ENCODE results near the gene METTL23.
"Not testable (repeated sequence)": the region's sequence is repeated elsewhere in the genome, so short reads cannot be mapped to it uniquely, and the experiment has no call there.

METTL23 gene

DNA sequence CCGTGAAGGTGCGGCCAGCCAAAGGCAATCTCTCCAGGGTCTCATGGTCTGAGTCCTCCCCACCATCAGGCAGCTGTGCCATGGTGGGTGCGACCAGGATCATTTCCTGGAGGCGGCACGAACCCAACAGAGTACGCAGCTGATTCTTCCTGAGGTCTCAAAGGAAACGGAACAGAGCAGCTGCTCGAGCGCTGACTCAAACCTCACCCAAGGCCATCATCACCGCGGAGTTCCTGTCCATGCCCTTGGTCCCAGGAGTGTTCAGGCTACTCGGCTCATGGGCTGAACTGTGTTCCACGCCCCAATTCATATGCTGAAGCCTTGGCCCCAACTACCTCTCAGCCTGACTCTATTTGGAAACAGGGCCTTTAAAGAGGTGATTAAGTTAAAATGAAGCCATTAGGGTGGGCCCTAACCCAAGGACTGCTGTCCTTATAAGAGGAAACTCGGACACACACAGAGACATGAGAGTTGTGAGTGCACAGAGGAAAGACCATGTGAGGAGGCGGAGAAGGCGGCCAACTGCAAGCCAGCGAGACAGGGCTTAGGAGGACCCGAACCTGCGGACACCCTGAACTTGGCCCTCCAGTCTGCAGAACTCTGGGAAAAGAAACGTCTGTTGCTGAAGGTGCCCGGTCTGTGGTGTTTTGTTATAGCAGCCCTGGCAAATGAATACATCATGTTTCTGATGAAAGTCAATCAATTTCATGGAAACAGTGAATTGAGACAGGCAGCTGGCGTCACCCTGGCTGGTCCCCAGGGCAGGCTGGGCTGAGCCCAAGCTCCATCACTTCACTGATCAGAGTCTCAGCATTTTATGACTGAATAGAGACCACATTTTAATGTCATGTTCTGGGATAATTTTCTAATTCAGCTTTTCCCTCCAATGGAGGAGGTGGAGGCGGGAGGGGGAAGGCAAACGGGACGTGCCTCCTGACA lies 29.6 kb upstream of the METTL23 start:
- no peaks in the 10 kb centered on the region for H3K36me3 ChIP-seq
- no peaks in the 10 kb centered on the region for H3K9me3 ChIP-seq
- DNase-seq, result no peak
- H3K4me3 ChIP-seq, result peak overlapping the region in 1 of 2 donors; percentile 14
- no peaks in the 10 kb centered on the region for H3K27me3 ChIP-seq
- H3K27ac ChIP-seq, result peak overlapping the region; percentile 85 to 89
- intact Hi-C loops (cut with DNase I; ENCODE audit: low total_unique reads), result no loop called here
- TF ChIP-seq, protein P1, sequence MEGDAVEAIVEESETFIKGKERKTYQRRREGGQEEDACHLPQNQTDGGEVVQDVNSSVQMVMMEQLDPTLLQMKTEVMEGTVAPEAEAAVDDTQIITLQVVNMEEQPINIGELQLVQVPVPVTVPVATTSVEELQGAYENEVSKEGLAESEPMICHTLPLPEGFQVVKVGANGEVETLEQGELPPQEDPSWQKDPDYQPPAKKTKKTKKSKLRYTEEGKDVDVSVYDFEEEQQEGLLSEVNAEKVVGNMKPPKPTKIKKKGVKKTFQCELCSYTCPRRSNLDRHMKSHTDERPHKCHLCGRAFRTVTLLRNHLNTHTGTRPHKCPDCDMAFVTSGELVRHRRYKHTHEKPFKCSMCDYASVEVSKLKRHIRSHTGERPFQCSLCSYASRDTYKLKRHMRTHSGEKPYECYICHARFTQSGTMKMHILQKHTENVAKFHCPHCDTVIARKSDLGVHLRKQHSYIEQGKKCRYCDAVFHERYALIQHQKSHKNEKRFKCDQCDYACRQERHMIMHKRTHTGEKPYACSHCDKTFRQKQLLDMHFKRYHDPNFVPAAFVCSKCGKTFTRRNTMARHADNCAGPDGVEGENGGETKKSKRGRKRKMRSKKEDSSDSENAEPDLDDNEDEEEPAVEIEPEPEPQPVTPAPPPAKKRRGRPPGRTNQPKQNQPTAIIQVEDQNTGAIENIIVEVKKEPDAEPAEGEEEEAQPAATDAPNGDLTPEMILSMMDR (IDR thresholded peaks at IDR 0.05), result no peak
- peaks cover 7 to 91% (median 77%) of the 10 kb centered on the region in 4 donors for H3K4me1 ChIP-seq

DNA sequence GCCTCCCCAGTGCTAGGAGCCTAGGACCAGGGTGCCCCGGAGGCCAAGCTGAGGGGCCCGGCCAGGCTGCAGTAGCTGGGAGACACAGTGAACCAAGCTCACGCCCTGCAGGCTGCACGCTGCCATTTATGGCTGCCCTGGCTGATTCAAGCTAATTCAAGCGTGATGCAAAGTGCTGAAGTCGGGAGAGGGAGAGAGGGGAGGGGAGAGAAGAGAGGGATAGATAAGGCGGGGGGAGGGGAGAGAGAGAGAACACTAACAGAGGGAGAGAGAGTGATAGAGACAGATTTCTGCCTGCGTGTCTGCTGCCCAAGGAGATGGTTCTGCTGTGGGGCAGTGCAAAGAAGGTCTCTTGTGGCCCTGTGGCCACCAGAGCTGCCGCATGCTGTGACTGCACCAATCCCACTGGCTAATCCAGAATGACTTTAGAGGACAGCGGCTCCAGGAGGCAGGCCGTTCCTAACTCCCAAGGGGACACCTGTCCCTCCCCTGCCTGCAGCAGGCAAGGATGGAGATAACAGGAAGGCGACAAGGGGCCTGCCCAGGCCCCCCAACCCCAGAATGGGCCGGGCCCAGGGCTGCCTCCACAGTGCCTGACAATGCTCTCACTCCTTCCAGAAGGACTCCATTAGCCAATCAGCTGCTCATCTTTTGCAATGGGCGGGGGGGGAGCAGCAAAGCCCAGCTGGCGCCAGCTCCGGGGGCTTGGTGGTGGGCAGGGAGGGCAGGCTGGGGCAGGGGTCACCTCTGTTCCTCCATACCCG lies 28.8 kb upstream of the METTL23 start:
- Histone ChIP-seq H3K27me3 (no peaks in the 10 kb centered on the region), H3K36me3 (no peaks in the 10 kb centered on the region), H3K9me3 (no peaks in the 10 kb centered on the region), H3K27ac (peak overlapping the region; percentile 85 to 89), H3K4me1 (peaks cover 7 to 97% (median 77%) of the 10 kb centered on the region in 4 donors), H3K4me3 (peak overlapping the region in 1 of 2 donors; percentile 14)
- intact Hi-C loops (cut with DNase I; ENCODE audit: low total_unique reads), result no loop called here
- TF ChIP-seq, protein P1 (IDR thresholded peaks at IDR 0.05), result peak in 1 of 2 experiments; percentile 5
- DNase-seq, result peak in 1 of 2 donors; percentile 81

DNA sequence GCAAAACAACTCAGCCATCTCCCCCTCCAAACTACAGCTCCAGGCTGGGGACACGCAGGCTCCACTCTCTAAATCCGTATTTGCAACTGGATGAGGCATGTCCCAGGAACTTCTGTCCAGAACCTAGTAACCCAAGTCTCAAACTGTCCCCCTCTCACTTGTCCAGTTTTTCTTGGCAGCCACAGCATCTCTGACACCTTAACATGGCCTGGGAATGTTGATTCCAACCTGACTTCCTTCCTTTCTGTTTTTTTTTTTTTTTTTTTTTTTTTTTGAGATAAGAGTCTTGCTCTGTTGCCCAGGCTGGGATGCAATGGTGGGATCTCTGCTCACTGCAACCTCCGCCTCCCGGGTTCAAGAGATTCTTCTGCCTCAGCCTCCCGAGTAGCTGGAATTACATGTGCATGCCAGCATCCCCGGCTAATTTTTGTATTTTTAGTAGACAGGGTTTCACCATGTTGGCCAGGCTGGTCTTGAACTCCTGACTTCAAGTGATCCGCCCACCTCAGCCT lies 28.1 kb upstream of the METTL23 start:
- DNase-seq; H3K4me3 ChIP-seq; H3K36me3 ChIP-seq; intact Hi-C loops (cut with DNase I; ENCODE audit: low total_unique reads); H3K27me3 ChIP-seq; H3K9me3 ChIP-seq: not testable (repeated sequence)
- peak overlapping the region; percentile 85 to 89 for H3K27ac ChIP-seq
- peaks cover 7 to 97% (median 76%) of the 10 kb centered on the region in 4 donors for H3K4me1 ChIP-seq

DNA sequence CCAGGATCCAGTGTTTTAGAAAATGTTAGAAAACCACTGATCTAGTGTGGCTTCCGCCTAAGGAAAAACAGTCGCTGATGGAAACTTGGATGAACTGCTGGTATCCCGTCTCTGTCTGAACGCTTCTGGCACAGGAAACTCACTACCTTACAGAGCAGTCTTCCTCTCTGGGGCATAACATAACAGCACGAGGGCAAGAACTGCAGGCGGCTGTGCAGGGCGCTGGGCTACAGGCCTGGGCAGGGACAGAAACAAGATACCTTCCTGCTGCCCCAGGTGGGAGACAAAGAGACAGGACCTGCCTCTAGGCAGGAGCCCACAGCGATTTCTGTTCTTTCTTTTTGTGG lies 26.4 kb upstream of the METTL23 start:
- H3K27me3 ChIP-seq, result no peaks in the 10 kb centered on the region
- H3K4me3 ChIP-seq, result peak overlapping the region; percentile 32 to 45
- TF ChIP-seq, protein P1 (IDR thresholded peaks at IDR 0.05), result no peak
- H3K36me3 ChIP-seq, result no peaks in the 10 kb centered on the region
- peaks cover 7 to 92% (median 67%) of the 10 kb centered on the region in 4 donors for H3K4me1 ChIP-seq
- peak overlapping the region; percentile 85 to 89 for H3K27ac ChIP-seq
- intact Hi-C loops (cut with DNase I; ENCODE audit: low total_unique reads), result no loop called here
- H3K9me3 ChIP-seq, result no peaks in the 10 kb centered on the region
- no peak for DNase-seq

DNA sequence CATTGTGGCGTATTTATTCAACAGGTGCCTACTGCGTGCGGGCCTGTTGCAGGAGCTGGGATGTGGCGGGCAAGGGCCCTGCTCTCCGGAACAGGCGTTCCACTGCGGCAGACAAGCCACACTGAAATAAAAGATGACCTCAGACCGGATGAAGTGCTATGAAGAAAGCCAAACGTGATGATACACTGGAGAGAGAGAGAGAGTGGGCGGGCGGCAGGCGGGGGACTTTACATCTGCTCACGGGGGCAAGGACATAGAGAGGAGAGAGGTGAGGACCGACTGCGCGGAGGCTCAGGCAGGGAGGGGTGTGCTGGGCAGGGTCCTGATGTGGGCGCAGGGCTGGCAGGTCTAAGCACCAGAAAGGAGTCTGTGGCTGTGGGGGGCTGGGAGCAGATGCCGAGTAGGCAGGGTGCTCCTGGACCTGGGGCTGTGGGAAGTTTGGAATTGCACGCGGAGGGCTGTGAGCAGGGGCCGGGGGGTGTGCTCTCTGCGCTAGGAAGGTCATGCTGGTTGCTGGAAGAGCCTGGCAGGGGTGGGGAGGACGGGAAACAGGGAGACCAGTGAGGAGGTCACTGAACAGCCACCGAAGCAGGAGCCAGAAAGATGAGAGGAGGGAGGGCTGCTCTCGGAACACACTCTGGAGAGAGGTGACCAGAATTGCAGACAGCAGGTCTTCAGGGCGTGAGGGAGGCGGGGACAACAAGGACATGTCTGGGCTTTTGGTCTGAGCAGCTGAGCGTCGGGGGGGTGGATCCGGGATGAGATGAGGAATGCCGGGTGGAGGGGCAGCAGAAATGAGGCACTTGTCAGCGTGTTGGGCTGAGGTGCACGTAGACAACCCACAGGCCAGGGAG lies 25.8 kb upstream of the METTL23 start:
- H3K27ac ChIP-seq, result peak overlapping the region; percentile 85 to 89
- TF ChIP-seq, protein P1 (IDR thresholded peaks at IDR 0.05), result no peak
- peaks cover 7 to 92% (median 61%) of the 10 kb centered on the region in 4 donors for H3K4me1 ChIP-seq
- peak; percentile 75 to 84 for DNase-seq
- intact Hi-C loops (cut with DNase I; ENCODE audit: low total_unique reads), result no loop called here
- peak overlapping the region; percentile 32 to 45 for H3K4me3 ChIP-seq
- no peaks in the 10 kb centered on the region for H3K27me3 ChIP-seq
- no peaks in the 10 kb centered on the region for H3K9me3 ChIP-seq
- no peaks in the 10 kb centered on the region for H3K36me3 ChIP-seq
